NOMO-1 treated with DMSO at 0.1 percent for 48 hours (cell line): Measurements from ENCODE around the gene LYRM1.
A peak's percentile ranks its signal among the peaks of the same experiment; 100 is the strongest.

Experiments
- DNase-seq: peaks from one replicate; lab custom pipeline; 2025; ENCODE audit not compliant: unreplicated experiment; lab: John Stamatoyannopoulos, UW

LYRM1 gene

DNA sequence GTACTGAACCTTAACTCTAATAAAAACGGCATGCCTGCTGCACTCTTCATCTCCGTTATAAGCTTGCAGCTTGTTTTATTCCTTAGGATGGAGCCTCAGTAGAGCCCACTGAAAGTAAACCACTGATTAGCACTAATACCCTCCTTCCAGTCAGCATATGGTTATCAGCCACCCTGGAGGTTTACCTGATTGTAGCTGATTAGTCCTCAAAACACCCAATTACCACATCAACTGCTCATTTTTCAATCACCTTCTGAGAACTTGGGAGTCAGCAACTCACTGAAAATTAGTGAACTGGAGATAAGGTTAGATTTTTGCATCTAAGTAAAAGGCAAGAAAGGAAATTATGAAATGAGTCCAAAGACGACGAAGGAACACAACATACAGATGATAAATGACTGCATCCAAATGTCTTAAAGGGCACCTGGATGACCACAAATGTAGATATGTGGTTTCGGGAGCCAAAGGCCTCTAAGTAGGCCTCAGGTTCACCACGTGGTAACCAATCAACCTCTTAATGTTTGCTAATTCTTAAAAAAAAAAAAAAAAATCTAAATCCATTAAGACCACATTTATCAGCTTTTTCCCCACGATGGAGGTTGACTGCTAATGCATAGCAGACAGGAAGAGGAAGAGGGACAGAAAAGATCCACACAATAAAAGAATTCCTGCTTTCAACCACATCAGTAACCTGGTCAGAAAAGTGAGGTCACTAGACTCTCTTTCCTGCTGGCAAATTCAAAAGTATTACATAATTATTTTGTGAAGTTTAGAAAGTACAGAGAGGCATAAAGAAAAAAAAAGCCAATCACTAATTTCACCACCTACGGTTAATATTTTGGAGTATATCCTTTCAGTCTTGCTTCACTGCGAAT is 28.4 kb upstream of the LYRM1 start:
- DNase-seq: no peak

- DNase-seq: no peak
Measured at GRCh38 chr16:20873331-20873730, 27.2 kb upstream of the LYRM1 start.

DNA sequence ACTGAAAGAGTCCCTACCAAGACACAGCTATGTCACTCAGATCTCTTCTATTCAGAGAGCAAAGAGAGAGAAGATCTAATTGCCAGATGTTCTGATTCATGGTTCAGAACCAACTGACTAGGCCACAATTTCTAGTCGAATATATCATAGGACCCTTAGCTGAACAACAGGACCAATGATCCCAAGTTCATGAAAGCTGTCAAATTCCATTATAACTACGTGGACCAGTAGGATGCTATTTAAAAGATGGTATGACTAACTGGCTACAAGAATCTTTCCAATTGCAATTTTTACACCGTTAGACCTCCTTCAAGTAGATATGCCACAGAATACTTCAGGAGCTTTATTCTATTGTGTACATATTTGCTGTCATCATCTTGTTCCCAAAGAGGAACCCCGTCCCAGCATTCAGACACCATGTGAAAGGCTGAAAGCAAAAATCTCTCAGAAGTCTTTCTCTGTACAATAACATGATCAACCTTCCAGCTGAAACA is 26.4 kb upstream of the LYRM1 start:
- no peak for DNase-seq

DNA sequence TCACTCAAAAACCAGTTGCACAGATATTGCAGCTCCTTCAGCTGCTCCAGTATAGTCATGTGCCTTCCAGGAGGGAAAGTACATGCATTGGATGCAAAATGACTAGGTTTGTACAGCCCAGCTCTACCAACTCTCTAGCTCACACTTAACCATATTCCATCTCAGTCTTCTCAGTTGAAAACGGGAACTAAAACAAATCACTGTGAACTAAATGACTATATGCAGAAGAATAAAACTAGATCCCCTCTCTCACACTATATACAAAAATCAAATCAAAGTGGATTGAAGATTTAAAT is 25.3 kb upstream of the LYRM1 start:
- DNase-seq: no peak

DNA sequence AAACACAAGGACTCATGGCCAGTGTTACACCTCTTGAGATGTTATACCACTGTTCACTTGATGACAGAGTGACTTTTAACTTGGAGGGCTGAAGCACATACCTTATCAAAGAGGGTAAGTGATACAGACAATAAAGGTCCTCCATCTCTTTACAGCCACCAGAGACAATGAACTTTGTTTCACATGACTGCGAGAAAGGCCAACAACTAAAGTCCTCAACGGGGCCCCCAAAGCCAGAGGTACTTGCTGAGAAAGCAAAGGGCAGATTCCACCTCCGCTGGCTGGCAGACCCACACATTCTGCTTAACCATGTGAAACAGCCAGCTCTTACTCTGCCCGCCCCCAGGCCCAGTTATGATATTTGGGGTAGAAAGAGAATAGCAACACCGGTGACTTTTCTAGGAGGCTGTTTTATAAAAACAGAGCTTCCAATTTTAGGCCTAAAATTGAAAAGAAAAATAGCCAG is 21.9 kb upstream of the LYRM1 start:
- DNase-seq: no peak

GRCh38 chr16:20879175-20880040 is 21.2 kb upstream of the LYRM1 start:
- DNase-seq: peak; percentile 9

- DNase-seq: no peak
Measured at GRCh38 chr16:20880867-20881502, 19.6 kb upstream of the LYRM1 start.

- peak; percentile 50 for DNase-seq
Measured at GRCh38 chr16:20881503-20881878, 19.1 kb upstream of the LYRM1 start.

- no peak for DNase-seq
Measured at GRCh38 chr16:20883554-20884239, 16.9 kb upstream of the LYRM1 start.

- no peak for DNase-seq
Measured at GRCh38 chr16:20884240-20884556, 16.4 kb upstream of the LYRM1 start.

- DNase-seq: no peak
Measured at GRCh38 chr16:20886320-20886719, 14.3 kb upstream of the LYRM1 start.

DNA sequence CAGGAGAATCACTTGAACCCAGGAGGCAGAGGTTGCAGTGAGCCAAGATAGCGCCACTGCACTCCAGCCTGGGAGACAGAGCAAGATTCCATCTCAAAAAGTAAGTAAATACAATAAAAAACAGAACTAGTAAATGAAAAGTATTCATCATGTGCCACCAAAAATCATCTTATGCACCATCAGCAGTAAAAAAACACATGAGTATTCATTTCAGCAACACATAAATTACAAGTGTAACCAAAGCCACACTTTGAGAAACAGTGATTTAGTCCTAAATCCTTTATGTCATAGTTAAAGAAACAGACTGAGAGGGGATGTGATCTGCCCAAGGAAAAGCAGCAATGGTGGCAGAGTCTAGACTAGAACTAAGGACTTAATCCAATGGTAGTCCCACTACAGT is 13.4 kb upstream of the LYRM1 start:
- no peak for DNase-seq

- no peak for DNase-seq
Measured at GRCh38 chr16:20889625-20890275, 10.8 kb upstream of the LYRM1 start.

- DNase-seq: no peak
Measured at GRCh38 chr16:20894388-20894787, 6.2 kb upstream of the LYRM1 start.

GRCh38 chr16:20897253-20897897 is 3.2 kb upstream of the LYRM1 start:
- DNase-seq: peak; percentile 44

DNA sequence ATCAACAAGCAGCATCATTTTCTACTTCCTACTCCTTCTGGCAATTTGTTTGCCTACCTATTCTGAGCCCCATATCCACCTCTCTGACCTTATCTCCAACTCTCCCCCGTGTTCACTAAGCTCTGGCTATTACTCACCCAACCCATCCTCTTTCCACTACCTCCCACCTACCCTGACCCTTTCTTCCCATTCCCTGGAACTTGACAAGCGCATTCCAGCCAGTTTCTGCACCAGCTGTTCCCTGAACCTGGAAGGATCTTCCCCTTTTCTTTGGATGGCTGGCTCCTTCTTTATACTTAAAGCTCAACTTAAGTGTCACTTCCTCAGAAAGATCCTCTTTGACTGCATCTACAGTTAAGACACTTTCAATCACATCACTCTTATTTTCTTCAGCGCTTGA is 2.6 kb upstream of the LYRM1 start:
- DNase-seq: no peak

DNA sequence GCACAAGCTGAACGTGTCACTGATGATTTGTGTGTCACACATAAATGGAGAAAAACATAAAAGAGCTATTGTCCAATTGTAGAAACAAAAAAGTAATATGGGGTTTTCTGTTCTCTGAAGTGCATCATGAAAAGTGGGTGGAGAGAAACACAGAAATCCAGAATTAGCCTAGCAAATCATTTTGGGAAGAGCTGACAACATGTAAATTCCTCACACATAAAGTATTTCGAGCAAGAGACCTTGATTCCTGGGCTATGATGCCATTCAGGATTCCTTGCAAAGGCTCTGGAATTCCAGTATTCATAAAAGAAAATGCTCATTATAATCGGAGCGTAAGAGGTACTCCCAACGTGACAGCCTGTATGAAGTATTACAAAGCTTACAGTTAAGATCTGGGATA is 1.5 kb upstream of the LYRM1 start:
- no peak for DNase-seq

- DNase-seq: peak; percentile 9
Measured at GRCh38 chr16:20899477-20900298, 883 bp upstream of the LYRM1 start.

- DNase-seq: no peak
Measured at GRCh38 chr16:20901068-20901435, 481 bp downstream of the LYRM1 start.
